GM11168 (cell line): ENCODE results near the gene EFCAB11.

ENCODE experiments used
- in situ Hi-C: fragments of 300-500 bp; cut with MboI; formaldehyde crosslinking; loops from one replicate; pipeline ENCODE4 v1.12.0; 2022; ENCODE audit warnings: low sequenced_read_pairs; ENCODE audit not compliant: unreplicated experiment

EFCAB11 gene

DNA sequence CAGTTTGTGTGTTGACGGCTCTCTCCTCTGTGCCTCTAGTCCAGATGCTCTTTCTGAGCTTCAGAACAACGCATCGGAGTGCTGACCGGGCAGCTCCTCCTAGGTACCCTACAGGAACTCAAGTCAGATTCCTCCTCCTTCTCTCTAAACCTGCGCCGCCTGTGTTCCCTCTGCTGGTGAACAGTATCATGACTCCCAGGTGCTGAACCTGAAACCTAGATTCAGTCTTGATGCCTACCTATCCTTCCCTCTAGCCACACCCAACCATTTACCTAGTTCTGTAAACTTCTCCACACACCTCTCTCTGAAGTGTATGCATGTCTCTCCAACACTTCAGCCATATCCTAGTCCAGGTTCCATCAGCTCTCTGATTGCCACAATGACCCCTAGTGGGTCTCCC is 112.7 kb downstream of the EFCAB11 start:
- in situ Hi-C loops, result no loop called here

DNA sequence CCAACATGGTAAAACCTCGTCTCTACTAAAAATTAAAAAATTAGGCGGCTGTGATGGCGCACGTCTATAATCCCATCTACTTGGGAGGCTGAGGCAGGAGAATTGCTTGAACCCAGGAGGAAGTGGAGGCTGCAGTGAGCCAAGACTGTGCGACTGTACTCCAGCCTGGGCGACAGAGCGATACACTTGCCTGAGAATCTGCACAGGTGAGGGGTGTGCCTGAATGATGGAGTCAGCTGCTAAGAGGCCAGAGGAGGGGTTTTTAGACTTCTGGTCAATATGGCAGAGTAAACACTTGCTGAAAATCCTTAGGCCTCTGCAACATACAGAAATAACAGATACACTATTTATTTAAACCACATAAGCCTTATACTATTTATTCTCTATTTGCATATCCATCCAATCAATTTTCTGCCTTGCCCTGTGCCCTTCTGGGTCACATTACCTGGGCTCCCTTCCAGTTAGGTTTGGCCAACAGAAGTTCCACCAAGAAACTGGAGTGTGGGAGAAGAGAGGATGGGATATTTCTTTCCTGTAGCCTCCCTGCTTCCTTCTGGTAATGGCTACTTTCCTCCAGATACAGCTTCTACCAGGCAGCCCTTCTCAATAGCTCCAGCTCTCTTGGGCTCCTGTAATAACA is 117.6 kb downstream of the EFCAB11 start:
- in situ Hi-C loops, result no loop called here

DNA sequence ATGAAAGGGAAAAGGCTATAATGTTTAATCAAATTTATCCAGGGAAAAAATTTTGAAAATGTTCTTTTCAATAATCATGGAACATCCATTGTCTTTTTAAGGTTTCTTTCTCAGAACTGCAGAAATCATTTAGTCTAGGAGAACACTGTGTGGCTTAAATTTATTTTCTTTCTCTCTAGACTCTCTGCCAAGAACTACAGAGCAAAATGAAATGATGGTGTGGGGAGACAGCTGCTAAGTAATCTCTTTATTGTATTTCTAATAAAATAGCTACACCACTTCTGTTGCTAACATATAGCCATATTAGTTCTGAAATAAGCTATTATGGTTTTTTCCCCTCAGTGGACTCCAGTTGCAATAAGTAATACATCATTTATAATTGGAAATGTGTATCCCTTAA is 120.9 kb downstream of the EFCAB11 start:
- in situ Hi-C loops, result no loop called here

DNA sequence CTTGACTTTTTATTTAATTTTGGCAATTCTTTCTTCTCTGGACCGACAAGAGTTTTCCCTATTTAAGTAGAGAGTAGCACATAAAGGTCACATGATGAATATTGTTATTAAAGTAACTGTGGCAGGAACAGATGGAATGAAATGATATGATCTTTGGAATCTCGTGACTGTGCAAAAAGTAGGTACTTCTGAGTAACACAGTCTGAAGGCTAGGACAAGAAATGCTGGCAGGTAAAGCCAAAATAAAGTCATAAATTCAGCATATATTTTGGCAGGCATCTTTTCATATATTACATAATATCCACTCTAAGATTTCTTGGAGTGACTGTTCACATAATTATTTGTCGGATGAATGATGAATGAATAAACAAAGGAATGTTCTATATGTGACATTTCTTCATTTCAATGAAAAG is 121.4 kb downstream of the EFCAB11 start:
- in situ Hi-C loops, result no loop called here

DNA sequence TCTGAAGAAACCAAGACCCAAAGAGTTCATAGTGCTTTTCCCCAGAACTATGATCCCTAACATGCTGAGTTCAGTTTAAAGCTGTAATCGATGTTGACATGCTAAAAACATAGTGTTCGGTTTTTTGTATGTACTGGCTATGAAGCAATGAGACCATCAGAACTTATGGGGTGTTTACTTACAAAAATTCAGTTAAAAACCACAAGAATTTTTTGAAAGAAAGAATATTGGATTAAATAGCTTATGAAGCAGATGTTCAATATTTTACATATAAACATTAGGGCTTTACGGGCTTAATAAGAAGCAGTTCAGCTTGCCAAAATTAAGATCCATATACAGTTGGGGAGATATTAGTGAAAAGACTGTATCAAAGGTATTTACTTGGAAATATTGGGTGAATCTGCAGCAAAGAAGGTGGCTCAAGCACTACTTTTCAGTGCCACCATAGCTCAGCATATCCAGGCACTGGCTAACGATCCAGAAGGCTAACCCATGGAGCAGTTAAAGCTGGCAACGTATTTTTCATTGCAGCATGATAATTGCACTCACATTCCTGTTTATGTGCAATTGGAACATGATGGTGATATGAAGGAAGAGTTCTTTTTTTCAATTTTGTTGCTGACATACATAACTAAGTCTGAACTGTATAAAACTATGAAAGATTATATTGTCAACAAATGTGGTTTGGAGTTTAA is 125.9 kb downstream of the EFCAB11 start:
- in situ Hi-C loops, result no loop called here

DNA sequence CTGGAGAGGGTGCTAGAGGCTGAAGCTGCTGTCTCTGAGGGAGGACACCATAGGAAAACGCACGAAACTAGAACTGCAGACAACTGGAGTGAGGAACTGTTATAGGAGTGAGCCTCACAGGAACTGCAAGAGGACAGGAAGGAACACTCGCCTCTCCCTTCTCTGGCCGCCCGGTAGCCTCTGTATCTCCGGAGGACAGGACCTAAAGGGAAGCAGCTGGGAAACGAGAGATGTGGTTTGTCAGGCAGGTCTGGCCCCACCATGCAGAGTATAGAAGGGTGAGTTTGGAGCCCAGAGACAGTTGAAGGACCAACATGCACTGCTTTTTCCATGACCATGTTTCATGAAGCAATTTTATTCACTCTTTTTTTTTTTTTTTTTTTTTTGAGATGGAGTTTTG is 127.3 kb downstream of the EFCAB11 start:
- in situ Hi-C loops, result no loop called here

DNA sequence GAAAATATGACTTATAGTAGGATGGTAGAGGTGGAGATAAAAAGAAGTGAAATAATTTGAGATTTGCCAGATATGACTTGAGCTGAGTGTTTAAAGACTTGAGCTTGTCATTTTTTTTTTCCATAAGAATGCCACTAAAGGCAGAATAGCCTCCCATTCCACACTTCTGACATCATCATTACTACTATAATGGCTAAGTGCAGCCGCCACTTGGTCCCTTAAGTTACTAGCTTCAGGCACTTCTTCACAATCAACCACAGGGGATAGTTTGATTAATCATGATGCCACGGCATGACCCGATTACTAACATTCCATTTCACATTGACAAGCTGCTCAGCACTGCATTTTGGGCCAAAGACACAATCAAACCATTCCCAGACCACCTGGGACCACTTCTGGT is 127.9 kb downstream of the EFCAB11 start:
- in situ Hi-C loops, result no loop called here

DNA sequence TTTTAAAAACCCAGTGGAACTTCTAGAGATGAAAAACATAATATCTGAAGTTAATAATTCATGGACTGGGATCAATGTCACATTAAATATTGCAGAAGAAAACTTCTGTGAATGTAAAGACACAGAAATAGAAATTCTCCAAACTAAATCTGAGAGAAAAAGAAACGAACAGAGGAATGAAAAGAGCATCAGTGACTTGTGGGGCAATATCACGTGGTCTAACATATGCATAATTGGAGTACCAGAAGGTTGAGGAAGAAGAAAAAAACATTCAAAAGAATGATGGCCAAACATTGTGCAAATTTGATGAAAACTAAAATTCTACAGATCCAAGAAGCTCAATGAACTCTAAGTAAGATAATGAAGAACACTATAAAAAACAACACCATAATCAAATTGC is 130.8 kb downstream of the EFCAB11 start:
- in situ Hi-C loops, result no loop called here

DNA sequence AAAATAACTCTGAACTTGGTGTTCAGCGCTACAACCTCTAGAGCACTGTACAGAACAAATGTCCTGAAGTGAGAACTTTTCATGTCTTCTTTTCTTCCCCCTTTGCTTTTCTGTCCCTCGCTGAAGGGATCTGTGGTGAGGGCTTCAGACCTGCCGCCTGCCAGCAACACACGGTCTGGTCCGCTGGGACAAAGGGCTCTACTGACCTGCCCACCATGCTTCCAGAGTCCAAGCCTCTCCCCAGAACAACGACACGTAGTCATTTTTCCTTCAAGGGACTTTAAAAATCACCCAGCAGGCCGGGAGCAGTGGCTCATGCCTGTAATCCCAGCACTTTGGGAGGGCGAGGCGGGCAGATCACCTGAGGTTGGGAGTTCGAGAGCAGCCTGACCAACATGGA is 140.4 kb downstream of the EFCAB11 start:
- in situ Hi-C loops, result no loop called here

DNA sequence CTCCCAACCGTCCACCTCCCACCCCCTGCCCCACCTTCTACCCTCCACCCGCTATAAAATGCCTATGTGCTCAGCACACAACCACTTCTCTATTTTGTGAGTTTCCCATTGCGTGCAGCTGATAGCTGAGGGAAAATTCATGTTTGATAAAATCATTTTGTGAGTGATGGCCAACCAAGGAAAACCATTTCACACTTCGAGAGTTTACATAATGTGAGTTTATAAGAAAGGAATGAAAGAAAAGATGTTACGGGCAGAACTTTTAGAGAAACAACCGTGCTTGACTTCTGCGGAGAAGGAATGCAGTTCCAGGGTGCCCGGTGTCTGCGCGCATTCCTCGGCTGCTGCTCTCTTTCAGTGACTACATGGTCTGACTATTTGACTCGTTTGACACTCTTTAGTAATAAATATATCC is 140.9 kb downstream of the EFCAB11 start:
- in situ Hi-C loops, result no loop called here

DNA sequence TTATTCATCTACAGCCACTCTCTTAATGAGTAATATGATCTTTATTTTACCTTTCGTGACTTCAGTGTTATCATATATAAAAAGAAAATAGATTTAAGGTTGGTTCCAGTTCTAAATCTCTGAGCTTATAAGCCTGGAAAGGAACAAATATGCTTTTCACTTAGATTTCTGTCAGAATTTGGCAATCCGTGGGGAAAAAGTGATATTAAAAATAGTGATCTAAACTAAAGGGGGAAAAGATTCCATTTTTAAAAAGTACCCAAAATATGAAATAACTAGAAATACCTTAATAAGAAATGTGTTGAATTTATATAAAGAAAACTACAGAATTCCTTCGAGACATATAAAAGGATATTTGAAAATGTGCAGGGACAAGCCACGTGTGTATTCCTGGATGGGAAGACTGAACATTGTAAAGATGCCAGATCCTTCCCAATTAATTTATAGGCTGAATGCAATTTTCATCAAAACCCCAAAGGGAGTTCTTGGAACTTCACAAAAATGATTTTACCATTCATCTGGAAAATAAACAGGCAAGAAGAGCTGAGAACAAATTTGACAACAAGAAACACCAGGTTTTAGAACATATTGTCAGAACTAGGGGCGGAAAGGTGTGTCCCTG is 142.5 kb downstream of the EFCAB11 start:
- in situ Hi-C loops, result no loop called here

DNA sequence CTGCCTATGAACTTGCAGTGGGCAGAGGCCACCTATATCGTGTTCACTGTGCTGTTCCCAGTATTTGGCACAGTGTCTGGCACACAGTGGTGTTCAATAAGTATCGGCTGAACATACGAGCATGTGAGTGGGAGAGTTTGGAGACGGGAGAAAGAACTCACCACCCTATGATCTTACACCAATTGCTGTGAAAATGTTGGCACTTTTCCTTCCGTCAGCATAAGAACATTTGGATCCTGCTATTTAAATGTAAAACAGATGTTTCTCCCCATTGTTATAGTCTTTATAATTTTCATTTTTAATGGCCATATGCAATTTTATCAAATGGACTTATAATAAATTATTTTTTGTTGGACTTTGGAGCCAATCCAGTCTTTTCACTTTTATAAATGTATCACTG is 144.4 kb downstream of the EFCAB11 start:
- in situ Hi-C loops, result no loop called here

DNA sequence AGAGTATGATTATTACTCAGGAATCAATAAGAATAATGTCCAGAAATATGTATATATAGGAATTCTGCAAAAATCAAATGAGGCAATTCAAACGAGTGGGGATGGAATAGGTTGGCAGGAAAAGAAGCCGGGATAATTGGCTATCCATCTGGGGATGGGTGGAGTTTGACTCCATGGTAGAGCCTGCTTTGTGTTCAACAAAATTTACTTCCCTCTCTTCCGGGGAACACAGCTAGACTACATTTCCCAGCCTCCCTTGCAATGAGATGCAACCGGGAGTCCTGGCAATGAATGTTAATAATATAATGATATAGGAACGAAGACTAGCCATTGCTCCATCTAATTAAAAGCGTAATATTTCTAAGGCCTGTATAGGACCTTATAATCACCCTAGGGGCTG is 146.6 kb downstream of the EFCAB11 start:
- in situ Hi-C loops, result no loop called here

DNA sequence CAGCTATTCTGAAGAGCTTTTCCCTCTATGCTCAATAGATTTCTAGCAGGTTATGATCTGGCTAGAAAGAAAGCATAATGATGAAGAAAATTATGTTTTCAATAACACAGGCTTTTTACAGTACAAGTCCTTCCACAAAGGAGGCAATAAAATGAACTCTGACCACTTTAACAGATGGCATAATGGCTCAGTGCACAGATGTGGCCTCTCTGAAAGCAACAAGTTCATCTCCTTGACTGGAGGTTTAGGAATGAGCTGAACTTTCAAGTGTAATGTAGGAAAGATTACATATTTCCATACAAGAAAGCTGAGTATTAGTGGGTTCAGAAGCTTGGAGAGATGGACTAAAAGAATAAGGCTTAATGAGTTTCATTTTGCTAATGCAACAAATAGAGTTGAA is 147.4 kb downstream of the EFCAB11 start:
- in situ Hi-C loops, result no loop called here

DNA sequence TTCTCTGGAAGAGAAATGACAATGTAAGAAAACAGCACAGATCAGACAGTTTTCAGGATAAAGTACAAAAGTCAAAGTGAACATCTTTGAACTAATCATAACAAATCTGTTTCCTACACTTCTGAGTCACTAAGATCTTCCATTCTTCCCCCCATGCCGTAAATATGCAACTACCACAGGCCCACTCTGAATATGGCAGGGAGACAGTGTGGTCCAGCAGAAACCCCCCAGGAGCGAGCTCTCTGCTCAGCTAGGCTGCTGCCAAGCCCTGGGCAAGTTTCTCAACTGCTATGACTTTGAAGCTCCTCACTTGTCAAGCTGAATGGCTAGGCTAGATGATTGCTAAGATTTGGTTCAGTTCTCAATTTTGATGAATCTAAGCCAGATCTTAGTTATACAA is 148.1 kb downstream of the EFCAB11 start:
- in situ Hi-C loops, result no loop called here

DNA sequence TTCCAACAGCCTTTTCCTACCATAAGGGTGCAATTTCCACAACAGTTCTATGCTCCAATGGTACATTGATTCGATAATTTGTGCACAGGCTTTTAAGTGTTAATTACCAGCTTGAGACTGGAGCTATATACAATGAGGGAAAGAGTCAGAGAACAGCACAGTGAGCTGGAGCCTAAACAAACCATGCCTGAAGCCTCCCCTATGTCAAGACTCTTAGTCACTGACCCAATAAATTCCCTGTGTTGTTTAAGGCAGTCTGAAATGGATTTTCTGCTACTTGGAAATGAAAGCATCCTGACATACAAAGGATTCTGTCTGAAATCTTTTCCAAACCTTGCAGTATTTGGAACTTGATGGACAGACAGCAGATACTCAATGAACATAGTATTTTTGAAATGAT is 149.0 kb downstream of the EFCAB11 start:
- in situ Hi-C loops, result no loop called here

DNA sequence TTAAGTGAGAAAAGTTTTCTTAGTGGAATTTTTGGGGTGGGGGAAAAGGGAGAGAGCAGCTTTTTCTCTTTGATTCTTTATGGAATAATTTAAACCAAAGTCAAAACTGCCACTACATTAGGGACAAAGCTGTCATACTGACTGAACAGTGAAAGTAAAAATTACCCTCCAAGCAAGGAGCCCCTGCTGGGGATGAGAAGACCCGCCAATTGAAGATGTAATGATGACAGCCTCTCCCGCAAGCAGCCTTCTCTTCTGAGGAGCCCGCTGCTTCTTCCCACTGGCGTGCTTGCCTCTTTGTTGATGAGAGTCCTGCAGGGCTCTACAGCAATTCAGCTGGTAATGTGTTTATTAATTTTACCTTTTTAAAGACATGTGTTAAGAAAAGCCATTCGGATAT is 151.0 kb downstream of the EFCAB11 start:
- in situ Hi-C loops, result no loop called here

DNA sequence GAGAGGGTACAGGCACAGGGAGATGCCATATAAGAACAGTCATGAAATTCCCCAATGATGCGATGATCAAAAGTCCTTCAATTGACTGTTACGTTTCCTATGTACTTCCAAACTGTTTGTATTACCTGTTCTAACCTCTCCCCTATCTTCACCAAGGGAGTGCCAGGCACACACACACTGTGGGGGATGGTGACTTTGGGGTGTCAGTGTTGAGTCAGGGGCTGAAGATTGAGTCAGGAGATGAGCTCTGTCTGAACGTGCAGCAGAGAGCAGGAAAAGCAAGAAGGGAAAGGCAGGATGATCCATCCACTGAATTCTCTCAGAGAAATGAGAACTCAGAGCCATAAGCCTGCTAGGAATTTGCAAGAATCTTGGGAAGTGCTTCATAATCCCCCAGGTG is 153.4 kb downstream of the EFCAB11 start:
- in situ Hi-C loops, result no loop called here

DNA sequence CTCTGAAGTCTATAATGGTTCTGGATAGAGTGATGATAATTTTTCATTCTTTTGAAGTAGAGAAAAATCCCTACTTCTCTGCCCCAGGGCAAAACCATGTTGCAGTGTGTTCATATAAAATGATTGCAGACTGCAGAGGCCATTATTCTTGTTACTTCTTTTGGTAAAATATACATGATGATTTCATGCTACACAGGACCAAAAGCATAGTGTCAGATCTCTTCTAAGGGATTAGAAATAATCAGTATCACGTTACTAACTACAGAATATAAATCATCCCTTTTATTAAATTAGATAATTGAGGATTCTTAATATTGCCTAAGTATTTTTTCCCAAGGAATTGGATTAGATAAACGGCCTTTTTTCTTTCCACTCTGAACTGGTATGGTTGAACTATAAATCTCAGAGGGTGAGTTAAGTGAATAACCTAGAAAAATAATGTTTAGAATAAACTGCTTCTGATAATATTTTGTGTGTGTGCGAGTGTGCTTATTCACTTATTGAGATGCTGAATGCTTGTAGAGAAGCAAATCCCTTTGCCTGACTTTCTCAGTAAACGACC is 156.2 kb downstream of the EFCAB11 start:
- in situ Hi-C loops, result no loop called here

DNA sequence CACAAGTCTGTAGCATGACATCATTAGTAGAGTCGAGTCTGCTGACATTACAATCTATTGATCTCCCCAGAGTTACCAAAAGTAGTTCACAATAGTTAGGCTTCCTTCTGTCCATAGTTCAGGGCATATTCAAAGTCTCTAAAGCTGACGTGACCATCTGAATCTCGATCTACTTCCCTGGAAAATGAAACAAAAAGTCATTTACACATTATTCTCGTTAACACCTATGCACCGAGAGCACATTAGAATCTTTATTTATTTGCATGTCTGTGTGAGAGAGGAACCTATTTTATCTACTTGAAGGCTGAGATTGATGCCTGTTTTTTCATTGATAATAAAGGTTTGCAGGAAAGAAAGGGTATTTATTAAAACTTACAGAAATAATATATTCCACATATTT is 157.4 kb downstream of the EFCAB11 start:
- in situ Hi-C loops, result no loop called here

DNA sequence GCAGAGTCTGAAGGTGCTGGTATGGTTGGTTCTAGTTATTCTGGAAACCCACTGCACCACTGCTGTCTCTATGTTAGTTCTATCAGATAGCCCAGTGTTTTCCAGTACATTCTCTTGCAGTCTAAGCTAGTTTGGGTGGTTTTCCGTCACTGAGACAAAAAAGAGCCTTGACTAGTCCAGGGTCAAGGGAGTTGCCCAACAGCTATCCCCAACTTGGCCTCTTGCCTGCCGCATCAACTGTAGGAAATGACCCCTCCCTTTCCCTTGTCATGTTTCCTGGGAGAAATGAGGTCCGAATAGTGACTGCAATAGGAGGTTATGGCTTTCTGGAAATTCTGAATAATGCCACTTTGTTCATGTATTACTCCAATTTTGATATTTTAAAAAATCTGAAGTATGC is 160.4 kb downstream of the EFCAB11 start:
- in situ Hi-C loops, result no loop called here

DNA sequence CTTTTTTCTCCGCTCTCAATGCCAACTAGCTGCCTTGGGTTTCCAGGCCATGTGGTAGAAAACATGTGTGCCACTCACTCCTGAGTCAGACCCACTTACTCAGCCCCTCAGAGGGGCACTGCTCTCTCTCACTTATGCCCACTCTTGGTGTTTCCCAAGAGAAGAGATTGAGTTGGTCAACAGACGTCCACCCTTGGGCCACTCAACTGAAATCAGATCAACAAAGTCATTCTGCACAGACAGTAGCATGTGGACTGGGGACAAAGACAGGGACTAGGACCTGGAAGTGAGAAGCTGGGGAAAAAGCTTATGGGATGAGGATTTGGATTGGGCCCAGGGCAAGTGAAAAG is 161.2 kb downstream of the EFCAB11 start:
- in situ Hi-C loops, result no loop called here
